IMR-90 (cell line): ENCODE results near the gene PC. TPM values are rescaled to one million over a fixed set of nuclear protein-coding genes. Genes with fewer than 3 reads are reported as not detected.

Source experiments
- ATAC-seq: fragments of 200-7000 bp; cut with Tn5 transposase; 2 replicates; pipeline ENCODE4 v1.9.1; 2020; ENCODE audit warnings: low read depth, mild to moderate bottlenecking, moderate library complexity
- BruUV-seq: library from RNA; stranded (reverse); fragments of 400-500 nt; replicated peaks from 2 replicates; lab custom pipeline; 2021; lab: Mats Ljungman, UMichigan
- CTCF ChIA-PET: fragments of 300-600 bp; formaldehyde crosslinking; extraction: SDS; loops from one replicate; lab custom pipeline; 2021; ENCODE audit warnings: antibody characterized with exemption; lab: Yijun Ruan, JAX
- POLR2A ChIA-PET: fragments of 300-600 bp; sonication (Branson Sonifier 250); formaldehyde crosslinking; loops from one replicate; lab custom pipeline; 2022; ENCODE audit warnings: antibody characterized with exemption; ENCODE audit not compliant: unreplicated experiment; lab: Charles Lee
- DNase-seq: peaks from one replicate; pipeline ENCODE4 v3.0.0; 2013
- H2AFZ ChIP-seq: replicated peaks from 2 replicates; pipeline ENCODE3; 2013; ENCODE audit warnings: low read length, mild to moderate bottlenecking; ENCODE audit not compliant: poor library complexity
- H2AK5ac ChIP-seq: 2 replicates; pipeline ENCODE4 v1.6.1; 2013; ENCODE audit warnings: low read depth, low read length, inconsistent platforms
- H2AK9ac ChIP-seq: replicated peaks from 2 replicates; pipeline ENCODE3; 2013; ENCODE audit warnings: mild to moderate bottlenecking, low read depth, low read length, moderate library complexity; ENCODE audit not compliant: poor library complexity
- H2BK120ac ChIP-seq: 2 replicates; pipeline ENCODE4 v1.6.1; 2013; ENCODE audit warnings: low read depth, low read length, inconsistent platforms
- H2BK15ac ChIP-seq: 3 replicates; pipeline ENCODE4 v1.6.1; 2013; ENCODE audit warnings: low read depth, low read length, inconsistent platforms
- H2BK20ac ChIP-seq: 2 replicates; pipeline ENCODE4 v1.6.1; 2013; ENCODE audit warnings: low read depth, mild to moderate bottlenecking, inconsistent platforms, low read length, moderate library complexity
- H2BK5ac ChIP-seq: 2 replicates; pipeline ENCODE4 v1.6.1; 2013; ENCODE audit warnings: mild to moderate bottlenecking, low read depth, low read length, inconsistent platforms; ENCODE audit not compliant: poor library complexity, severe bottlenecking
- H3K14ac ChIP-seq: replicated peaks from 2 replicates; pipeline ENCODE4 v1.6.1; 2013; ENCODE audit warnings: low read depth, low read length, inconsistent platforms
- H3K18ac ChIP-seq: 2 replicates; pipeline ENCODE4 v1.6.1; 2013; ENCODE audit warnings: low read depth, low read length, control low read depth
- H3K23ac ChIP-seq: 2 replicates; pipeline ENCODE4 v1.6.1; 2013; ENCODE audit warnings: low read depth, low read length, inconsistent platforms
- H3K27ac ChIP-seq: 2 replicates; pipeline ENCODE4 v1.5.1; 2013; ENCODE audit warnings: mild to moderate bottlenecking, control low read depth, low read length; ENCODE audit not compliant: insufficient read depth
- H3K27me3 ChIP-seq: 2 replicates; pipeline ENCODE4 v1.6.1; 2013; ENCODE audit warnings: low read length; ENCODE audit not compliant: control insufficient read depth, insufficient read depth
- H3K36me3 ChIP-seq: 2 replicates; pipeline ENCODE4 v1.6.1; 2013; ENCODE audit warnings: low read length, mixed read lengths; ENCODE audit not compliant: control insufficient read depth, insufficient read depth
- H3K4ac ChIP-seq: 2 replicates; pipeline ENCODE4 v1.6.1; 2013; ENCODE audit warnings: low read depth, low read length, inconsistent platforms
- H3K4me1 ChIP-seq: 2 replicates; pipeline ENCODE4 v1.6.1; 2013; ENCODE audit warnings: low read length, mixed read lengths; ENCODE audit not compliant: control insufficient read depth, insufficient read depth
- H3K4me2 ChIP-seq: 2 replicates; pipeline ENCODE4 v1.6.1; 2013; ENCODE audit warnings: low read depth, mild to moderate bottlenecking, control low read depth, low read length, moderate library complexity
- H3K4me3 ChIP-seq: 2 replicates; pipeline ENCODE4 v1.5.1; 2013; ENCODE audit warnings: low read depth, mild to moderate bottlenecking, control low read depth, low read length, moderate library complexity; ENCODE audit not compliant: insufficient read depth
- H3K56ac ChIP-seq: 2 replicates; pipeline ENCODE4 v1.6.1; 2013; ENCODE audit warnings: low read length, inconsistent platforms; ENCODE audit not compliant: insufficient read depth; ENCODE audit errors: extremely low read depth
- H3K79me1 ChIP-seq, 2 experiments: 2 replicates each; pipeline ENCODE4 v1.6.1; 2013; ENCODE audit warnings: low read length in 2 of 2, inconsistent platforms in 1 of 2, low read depth in 1 of 2
- H3K9ac ChIP-seq: 2 replicates; pipeline ENCODE4 v1.6.1; 2013; ENCODE audit warnings: low read depth, low read length, control low read depth
- H3K9me1 ChIP-seq: 2 replicates; pipeline ENCODE4 v1.6.1; 2013; ENCODE audit warnings: low read length, inconsistent platforms; ENCODE audit not compliant: insufficient read depth
- H3K9me3 ChIP-seq: 2 replicates; pipeline ENCODE4 v1.6.1; 2013; ENCODE audit warnings: low read length; ENCODE audit not compliant: control insufficient read depth, insufficient read depth
- H4K20me1 ChIP-seq: 2 replicates; pipeline ENCODE4 v1.6.1; 2013; ENCODE audit warnings: low read length, inconsistent platforms; ENCODE audit not compliant: insufficient read depth
- H4K5ac ChIP-seq: 2 replicates; pipeline ENCODE4 v1.6.1; 2013; ENCODE audit warnings: mild to moderate bottlenecking, low read depth, low read length, control low read depth
- H4K8ac ChIP-seq, 2 experiments: 2 replicates each; pipeline ENCODE4 v1.6.1; 2013; ENCODE audit warnings: low read depth in 2 of 2, low read length in 2 of 2, control low read depth in 1 of 2, inconsistent platforms in 1 of 2
- H4K91ac ChIP-seq: 2 replicates; pipeline ENCODE4 v1.6.1; 2013; ENCODE audit warnings: low read depth, low read length, inconsistent platforms; ENCODE audit not compliant: insufficient read depth
- BHLHE40 ChIP-seq: fragments of 150-350 bp; IDR thresholded peaks from 2 replicates; pipeline ENCODE4 v1.6.1; 2016; ENCODE audit warnings: mild to moderate bottlenecking, low read depth, low read length
- CEBPB ChIP-seq: IDR thresholded peaks from 2 replicates; pipeline ENCODE4 v1.6.1; 2012; ENCODE audit warnings: low read depth, low read length, improper control_type of control experiment
- SMC3 ChIP-seq: fragments of 150-350 bp; IDR thresholded peaks from 2 replicates; pipeline ENCODE4 v1.6.1; 2016; ENCODE audit warnings: low read depth, mild to moderate bottlenecking, antibody characterized with exemption, low read length, moderate library complexity
- WGBS, 2 experiments: methylation state at CpG; one replicate each; pipeline versions ENCODE4 v1.1.5 to v1.1.7; 2013; ENCODE audit warnings: missing lambda C conversion rate in 2 of 2; ENCODE audit not compliant: insufficient read length in 1 of 2; ENCODE audit errors: extremely low coverage in 2 of 2; 5-methylcytosine and 5-hydroxymethylcytosine counted together
- dilution Hi-C: fragments of 300-500 bp; cut with HindIII; formaldehyde crosslinking; loops from one replicate; pipeline ENCODE4 v1.14.3; 2018; ENCODE audit warnings: low sequenced_read_pairs; ENCODE audit not compliant: unreplicated experiment
- in situ Hi-C: fragments of 300-500 bp; cut with MboI; formaldehyde crosslinking; loops from 3 replicates; pipeline ENCODE4 v1.14.3; 2019; ENCODE audit warnings: low sequenced_read_pairs, inconsistent platforms, mixed read lengths
- intact Hi-C: fragments of 100-400 bp; cut with micrococcal nuclease; formaldehyde crosslinking; loops from 2 replicates; pipeline ENCODE4 v1.10.0; 2022
- polyA plus RNA-seq, 3 experiments: library from polyadenylated mRNA; depleted of rRNA; stranded (reverse); fragments of >200 nt; gene quantifications; 2 replicates each; pipeline ENCODE4 v1.2.3, GENCODE V29; 2012; ENCODE audit warnings: low replicate concordance in 1 of 3
- total RNA-seq: library from RNA; depleted of rRNA; stranded (reverse); fragments of >200 nt; gene quantifications from 2 replicates; pipeline ENCODE4 v1.2.3, GENCODE V29; 2012
- TF ChIP-seq, protein P1 (sequence below): fragments of 150-350 bp; IDR thresholded peaks from 2 replicates; pipeline ENCODE4 v1.6.1; 2016; ENCODE audit warnings: low read depth, mild to moderate bottlenecking, low read length, moderate library complexity, borderline replicate concordance

The PC gene
- total and polyA plus RNA-seq, 2 of the 4 experiments (the other 2 are of a cell fraction): 13.6 to 15.7 TPM

DNA sequence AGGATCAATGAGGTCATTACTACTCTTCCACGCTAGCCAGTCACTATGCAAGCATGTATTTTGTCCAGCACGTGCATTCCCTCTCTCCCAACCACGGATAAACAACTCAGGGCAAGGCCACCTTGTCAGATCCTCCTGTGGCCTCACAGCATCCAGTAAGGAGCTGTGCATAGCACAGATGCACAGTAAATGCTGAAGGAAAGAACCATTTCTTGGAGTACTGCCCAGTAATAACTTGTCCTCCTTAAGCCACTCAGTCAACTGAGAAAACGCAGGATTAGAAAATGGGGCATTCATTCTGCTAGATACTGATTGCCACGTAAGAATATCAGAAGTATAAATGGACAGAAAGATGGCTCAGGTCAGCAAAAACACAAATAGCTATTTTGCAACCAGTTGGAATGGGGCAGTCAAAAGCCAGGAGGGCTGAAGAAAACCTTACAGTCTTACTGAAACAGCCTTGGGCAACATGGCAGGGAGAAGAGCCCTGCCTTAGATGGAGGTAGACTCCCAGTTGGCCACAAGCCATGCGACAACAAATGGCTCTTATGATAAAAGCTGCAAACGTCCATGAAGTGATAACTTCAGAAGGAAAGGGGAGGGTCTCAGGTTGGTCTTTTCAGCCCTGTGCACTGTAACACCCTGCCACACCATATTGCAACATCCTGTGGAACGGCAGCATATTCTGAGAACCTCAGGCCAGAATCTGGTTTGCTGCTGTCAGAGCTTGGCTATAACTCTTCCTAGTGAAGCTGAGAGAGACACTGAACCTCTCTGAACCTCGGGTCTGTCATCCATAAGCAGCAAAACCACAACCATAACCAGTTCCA, 23.0 kb downstream of the PC start:
- BruUV-seq: no TSS peak
- 70% methylated on average over 2 of the region's 9 CpGs; no CpG with 5 or more reads in 1 of the 2 experiments for WGBS, 2 experiments
- H2BK15ac ChIP-seq: peak overlapping the region; percentile 81; the same call in 2 of the 3 replicates

More for the DNA sequence above, 23.0 kb downstream of the PC start:
- H4K5ac ChIP-seq: peak overlapping the region; percentile 50
- peak overlapping the region; percentile 79 for H3K4ac ChIP-seq
- intact Hi-C loops: no loop called here
- ChIA-PET POLR2A (no interaction called here), CTCF (interaction anchor here (0.5 to 2.1 kb wide), 2 partner anchors 13 to 26 kb away, joined by 3 to 9 read pairs; no protein-coding TSS in a partner anchor)
- peaks cover 19% of the 10 kb centered on the region for H3K4me1 ChIP-seq
- no peaks in the 10 kb centered on the region for H3K36me3 ChIP-seq
- DNase-seq (peak; percentile 73), ATAC-seq (peak; percentile 53)
- in situ Hi-C loops: no loop called here
- H3K9me1 ChIP-seq: peaks cover 20% of the 10 kb centered on the region
- peak overlapping the region; percentile 74 for H2BK120ac ChIP-seq
- dilution Hi-C loops: no loop called here
- no peaks in the 10 kb centered on the region; the same call in 1 of the 2 replicates for H4K20me1 ChIP-seq
- peak overlapping the region; percentile 71 for H3K14ac ChIP-seq
- H3K79me1 ChIP-seq: peaks cover 0 to 14% of the 10 kb centered on the region in 2 experiments; a peak in 3 of 4 replicates
- peak overlapping the region; percentile 75 for H3K18ac ChIP-seq
- no peak overlapping the region for H2AFZ ChIP-seq
- TF ChIP-seq BHLHE40 (peak; percentile 81; the same call in 1 of the 2 replicates), CEBPB (peak; percentile 76), SMC3 (no peak)
- TF ChIP-seq, protein P1, sequence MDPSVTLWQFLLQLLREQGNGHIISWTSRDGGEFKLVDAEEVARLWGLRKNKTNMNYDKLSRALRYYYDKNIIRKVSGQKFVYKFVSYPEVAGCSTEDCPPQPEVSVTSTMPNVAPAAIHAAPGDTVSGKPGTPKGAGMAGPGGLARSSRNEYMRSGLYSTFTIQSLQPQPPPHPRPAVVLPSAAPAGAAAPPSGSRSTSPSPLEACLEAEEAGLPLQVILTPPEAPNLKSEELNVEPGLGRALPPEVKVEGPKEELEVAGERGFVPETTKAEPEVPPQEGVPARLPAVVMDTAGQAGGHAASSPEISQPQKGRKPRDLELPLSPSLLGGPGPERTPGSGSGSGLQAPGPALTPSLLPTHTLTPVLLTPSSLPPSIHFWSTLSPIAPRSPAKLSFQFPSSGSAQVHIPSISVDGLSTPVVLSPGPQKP: no peak
- peak overlapping the region; percentile 32 for H2BK20ac ChIP-seq
- H3K9me3 ChIP-seq: peaks cover 3% of the 10 kb centered on the region; the same call in 1 of the 2 replicates
- peak overlapping the region; percentile 6; the same call in 1 of the 2 replicates for H3K23ac ChIP-seq
- no peak overlapping the region for H3K9ac ChIP-seq
- H4K8ac ChIP-seq: peak overlapping the region in 1 of 2 experiments; percentile 61; a peak in 3 of 4 replicates
- H2AK5ac ChIP-seq: peak overlapping the region; percentile 55
- peak overlapping the region; percentile 71 for H4K91ac ChIP-seq
- H3K56ac ChIP-seq: no peak overlapping the region
- 0 out of 2 replicates have a peak overlapping the region, but pooled peaks have one; percentile 3 for H3K4me2 ChIP-seq
- H3K27ac ChIP-seq: peak overlapping the region; percentile 99; the same call in 1 of the 2 replicates
- H3K4me3 ChIP-seq: no peak overlapping the region
- H3K27me3 ChIP-seq: no peaks in the 10 kb centered on the region
- H2BK5ac ChIP-seq: peak overlapping the region; percentile 66
- H2AK9ac ChIP-seq: peak overlapping the region; percentile 67
